Subcutaneous adipose tissue (tissue), 4 donors: Measurements from ENCODE around the gene IRF5. TPM values are rescaled to one million over a fixed set of nuclear protein-coding genes. Genes with fewer than 3 reads are reported as not detected.

Experiments
- total RNA-seq, 4 donors: library from RNA; depleted of rRNA; stranded (reverse); fragments of >200 nt; gene quantifications; one replicate each; pipeline ENCODE4 v1.1.0, GENCODE V29; 2016
- TF ChIP-seq, protein P1 (sequence below): fragments of 450-650 bp; IDR thresholded peaks from one replicate; pipeline ENCODE4 v1.5.1; 2016; ENCODE audit warnings: low read depth, mild to moderate bottlenecking, control low read depth, antibody characterized with exemption, moderate library complexity

The IRF5 gene
- total RNA-seq, 4 donors from 2014 or later = 12.7 to 32.6 (median 18.9) TPM

DNA sequence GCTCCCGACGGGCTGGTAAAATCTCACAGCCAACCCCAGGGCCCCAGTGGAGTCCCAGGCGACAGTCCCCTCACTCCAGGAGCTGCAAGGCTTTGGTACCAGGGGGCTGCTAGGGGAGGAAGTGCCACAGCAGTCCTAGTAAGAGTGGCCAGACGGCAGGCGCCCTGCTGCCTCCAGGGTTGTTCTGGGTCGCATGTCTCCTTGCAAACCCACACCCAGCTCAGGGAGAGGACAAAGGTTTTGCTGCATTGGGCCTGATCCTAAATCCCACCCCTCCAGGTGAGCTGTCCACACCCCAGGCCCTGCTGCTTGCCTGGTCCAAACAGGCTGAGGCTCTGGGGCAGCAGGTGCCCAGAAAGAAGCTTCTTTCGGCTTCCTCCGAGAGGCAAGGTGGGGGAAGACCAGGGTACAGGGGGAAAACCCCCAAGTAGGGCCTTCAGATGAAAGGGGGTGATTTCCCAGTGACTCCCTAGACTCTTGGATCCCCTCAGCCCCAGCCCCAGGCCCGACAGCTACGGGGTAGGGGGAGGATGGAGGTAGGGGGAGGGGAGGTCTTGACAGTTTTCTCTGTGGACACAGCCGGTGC is 23.1 kb upstream of the IRF5 start:
- TF ChIP-seq, protein P1, sequence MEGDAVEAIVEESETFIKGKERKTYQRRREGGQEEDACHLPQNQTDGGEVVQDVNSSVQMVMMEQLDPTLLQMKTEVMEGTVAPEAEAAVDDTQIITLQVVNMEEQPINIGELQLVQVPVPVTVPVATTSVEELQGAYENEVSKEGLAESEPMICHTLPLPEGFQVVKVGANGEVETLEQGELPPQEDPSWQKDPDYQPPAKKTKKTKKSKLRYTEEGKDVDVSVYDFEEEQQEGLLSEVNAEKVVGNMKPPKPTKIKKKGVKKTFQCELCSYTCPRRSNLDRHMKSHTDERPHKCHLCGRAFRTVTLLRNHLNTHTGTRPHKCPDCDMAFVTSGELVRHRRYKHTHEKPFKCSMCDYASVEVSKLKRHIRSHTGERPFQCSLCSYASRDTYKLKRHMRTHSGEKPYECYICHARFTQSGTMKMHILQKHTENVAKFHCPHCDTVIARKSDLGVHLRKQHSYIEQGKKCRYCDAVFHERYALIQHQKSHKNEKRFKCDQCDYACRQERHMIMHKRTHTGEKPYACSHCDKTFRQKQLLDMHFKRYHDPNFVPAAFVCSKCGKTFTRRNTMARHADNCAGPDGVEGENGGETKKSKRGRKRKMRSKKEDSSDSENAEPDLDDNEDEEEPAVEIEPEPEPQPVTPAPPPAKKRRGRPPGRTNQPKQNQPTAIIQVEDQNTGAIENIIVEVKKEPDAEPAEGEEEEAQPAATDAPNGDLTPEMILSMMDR = no peak

DNA sequence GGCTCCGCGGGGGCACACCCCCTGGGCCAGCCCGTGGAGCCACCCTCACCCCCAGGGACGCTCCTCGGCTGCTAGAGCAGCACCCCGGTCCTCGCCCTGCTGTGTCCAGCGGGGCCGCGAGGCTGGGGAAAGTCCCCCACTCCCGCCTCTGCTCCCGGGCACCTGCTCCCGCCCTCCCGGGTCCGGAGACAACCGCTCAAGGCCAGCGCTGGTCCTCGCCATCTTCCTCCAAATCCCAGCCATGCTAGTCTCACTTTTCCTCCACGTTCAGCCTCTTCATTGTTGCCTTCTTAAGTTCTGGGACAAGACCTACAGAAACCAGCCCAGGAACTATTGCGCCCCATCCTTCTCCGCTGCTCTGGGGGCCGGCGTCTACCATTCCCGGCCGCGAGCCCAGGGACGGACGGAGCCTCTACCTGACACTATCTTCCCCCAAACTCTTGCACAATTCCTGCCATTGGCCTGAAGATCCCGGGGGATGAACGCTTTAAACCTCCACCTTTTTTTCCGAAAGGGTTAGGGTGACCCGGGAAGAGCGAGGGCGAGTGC is 22.4 kb upstream of the IRF5 start:
- TF ChIP-seq, protein P1 = no peak

DNA sequence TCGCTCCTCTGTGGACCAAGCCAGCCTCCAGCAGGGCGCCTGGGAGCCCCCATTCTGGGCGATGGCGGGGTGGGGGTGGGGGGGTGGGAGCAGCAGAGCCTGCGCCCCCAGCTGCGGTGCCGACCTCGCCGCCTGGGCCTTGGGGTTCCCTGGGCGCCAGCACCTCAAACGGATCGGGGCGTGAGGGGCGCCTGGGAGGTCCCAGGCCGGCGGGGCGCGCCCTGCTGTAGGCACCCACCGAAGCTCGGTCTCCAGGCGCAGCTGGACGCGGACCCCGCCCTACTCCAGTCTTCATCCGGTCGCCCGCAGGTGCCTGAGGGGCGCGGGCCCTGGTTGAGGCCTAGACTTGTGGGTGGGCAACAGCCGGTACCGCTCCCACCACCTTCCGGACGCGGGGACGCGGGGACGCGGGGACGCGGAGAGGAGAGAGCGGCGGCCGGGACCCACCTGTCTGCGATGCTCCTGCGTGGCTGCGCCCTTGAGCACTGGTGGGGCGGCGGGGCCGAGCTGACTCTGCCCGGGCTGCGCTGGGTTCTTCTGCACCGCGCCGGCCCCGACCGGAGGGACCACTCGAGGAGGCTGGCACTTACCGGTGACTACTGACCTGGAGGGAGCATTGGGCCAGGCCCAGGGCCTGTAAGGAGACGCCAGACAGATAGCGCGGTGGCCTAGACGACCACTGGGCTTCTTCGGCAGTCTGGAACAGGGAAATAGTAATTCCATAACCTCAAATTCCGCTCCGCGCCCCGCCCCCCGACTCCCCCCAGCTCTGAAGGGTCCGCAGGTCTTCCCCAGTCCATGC is 21.7 kb upstream of the IRF5 start:
- TF ChIP-seq, protein P1 = no peak

DNA sequence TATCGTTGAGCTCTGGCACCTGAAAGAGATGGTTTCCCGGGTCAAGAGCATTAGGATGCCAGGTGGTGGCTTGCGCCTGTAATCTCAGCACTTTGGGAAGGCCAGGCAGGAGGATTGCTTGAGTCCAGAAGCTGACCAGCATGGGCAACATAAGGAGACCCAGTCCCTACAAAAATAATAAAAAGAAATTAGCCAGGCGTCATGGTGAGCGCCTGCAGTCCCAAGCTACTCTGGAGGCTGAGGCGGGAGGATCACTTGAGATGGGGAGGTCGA is 21.1 kb upstream of the IRF5 start:
- TF ChIP-seq, protein P1 = no peak

DNA sequence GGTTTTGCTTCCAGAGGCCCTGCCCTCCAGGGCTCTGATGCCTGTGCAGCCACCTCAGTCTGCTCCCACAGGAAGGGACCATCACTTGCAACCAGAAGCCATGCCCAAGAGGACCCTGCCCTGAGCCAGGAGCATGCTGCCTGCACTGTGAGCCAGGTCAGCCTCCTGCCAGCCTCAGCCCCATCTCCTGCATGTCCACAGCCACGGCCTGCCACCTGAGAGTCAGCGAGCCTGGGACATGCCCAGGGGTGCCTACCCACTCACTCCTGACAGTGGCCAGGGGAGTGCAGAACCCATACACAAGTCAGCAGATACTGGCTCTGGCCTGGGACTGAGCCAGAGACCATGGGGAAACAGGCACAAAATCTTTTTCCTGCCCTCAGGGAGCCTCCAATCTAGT is 20.6 kb upstream of the IRF5 start:
- TF ChIP-seq, protein P1 = no peak

DNA sequence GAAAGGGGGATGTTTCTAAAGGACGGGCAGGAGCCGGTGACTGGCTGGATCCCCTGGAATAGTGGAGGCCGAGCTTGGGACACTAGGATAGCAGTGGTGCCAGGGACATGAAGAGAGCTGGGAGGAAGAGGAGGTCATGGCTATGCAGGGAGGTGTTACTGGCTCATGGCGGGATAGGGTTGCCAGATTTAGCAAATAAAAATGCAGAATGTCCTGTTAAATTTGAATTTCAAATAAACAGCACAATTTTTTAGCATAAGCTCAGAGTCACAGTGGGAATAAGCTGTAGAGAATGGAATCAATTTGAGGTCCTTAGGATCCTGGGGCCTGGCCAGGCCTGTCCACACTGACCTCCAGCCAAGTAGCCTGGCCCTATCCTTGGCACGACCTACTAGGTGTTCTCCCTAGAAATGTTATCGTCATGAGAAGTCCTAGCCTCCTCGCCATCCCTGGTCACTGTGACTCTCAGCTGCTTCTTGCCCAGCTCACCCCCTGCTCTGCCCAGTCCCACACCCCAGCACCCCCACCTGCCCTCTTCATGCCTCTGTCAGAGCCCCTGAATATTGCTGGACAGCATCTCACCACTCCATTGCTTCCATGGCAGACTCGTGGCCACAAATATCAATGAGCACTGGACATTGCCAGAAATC is 19.6 kb upstream of the IRF5 start:
- TF ChIP-seq, protein P1 = no peak

DNA sequence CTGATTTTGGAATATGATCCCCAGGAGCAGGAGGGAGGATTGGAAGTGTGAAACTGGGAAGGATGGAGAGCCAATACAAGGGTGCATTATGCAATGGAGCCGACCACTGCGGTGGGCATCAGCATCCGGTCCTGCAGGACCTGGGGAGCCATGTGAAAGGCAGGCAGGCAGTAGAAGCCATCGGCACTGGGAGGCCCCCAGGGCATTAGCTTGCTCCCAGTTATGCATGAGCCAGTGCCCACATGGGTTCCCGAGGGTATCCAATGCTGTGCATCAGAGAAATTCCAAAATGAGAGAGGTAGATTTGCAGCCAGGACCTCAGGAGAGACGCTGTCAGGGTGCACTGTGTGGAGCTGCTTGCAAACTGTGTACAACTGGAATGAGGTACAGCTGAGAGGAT is 18.5 kb upstream of the IRF5 start:
- TF ChIP-seq, protein P1 = no peak
